Gastroesophageal sphincter (tissue), 3 donors: ENCODE results near the gene SLC7A8.

Experiments
- CTCF ChIP-seq, 4 experiments: fragments of 200-600 bp in 2 of 4; fragments of 450-650 bp in 2 of 4; sonication (generic) in 1 of 4; IDR thresholded peaks; one replicate each; pipeline ENCODE4 v1.5.1; 2017 to 2019; ENCODE audit warnings: antibody characterized with exemption in 4 of 4, mild to moderate bottlenecking in 2 of 4, moderate library complexity in 2 of 4
- POLR2AphosphoS5 ChIP-seq: sonication (generic); formaldehyde crosslinking; IDR thresholded peaks from one replicate; pipeline ENCODE4 v1.6.1; 2017; ENCODE audit warnings: antibody characterized with exemption

GRCh38 chr14:23162800-23163199 lies 20.7 kb downstream of the SLC7A8 start:
- TF ChIP-seq POLR2AphosphoS5 (no peak), CTCF (IDR thresholded peaks at IDR 0.05) (no peak)
